Measurements from ENCODE around the gene MBNL2.

Gene MBNL2

GRCh38 chr13:97235549-97236231, 13.6 kb downstream of the MBNL2 start:
- no peak for DNase-seq

GRCh38 chr13:97237388-97237787, 15.3 kb downstream of the MBNL2 start:
- DNase-seq = no peak

GRCh38 chr13:97238432-97238831, 16.3 kb downstream of the MBNL2 start:
- DNase-seq = no peak

GRCh38 chr13:97238883-97239282, 16.8 kb downstream of the MBNL2 start:
- DNase-seq = no peak

GRCh38 chr13:97239306-97239705, 17.2 kb downstream of the MBNL2 start:
- no peak for DNase-seq

- DNase-seq = no peak
Measured at GRCh38 chr13:97239943-97240787, 18.0 kb downstream of the MBNL2 start.

GRCh38 chr13:97240788-97241734, 18.9 kb downstream of the MBNL2 start:
- DNase-seq = no peak

- DNase-seq = no peak
Measured at GRCh38 chr13:97241761-97242160, 19.6 kb downstream of the MBNL2 start.

GRCh38 chr13:97242755-97243497, 20.8 kb downstream of the MBNL2 start:
- no peak for DNase-seq

GRCh38 chr13:97243915-97244781, 22.0 kb downstream of the MBNL2 start:
- no peak for DNase-seq

- no peak for DNase-seq
Measured at GRCh38 chr13:97245011-97245410, 22.9 kb downstream of the MBNL2 start.

- DNase-seq = no peak
Measured at GRCh38 chr13:97246596-97247158, 24.5 kb downstream of the MBNL2 start.

GRCh38 chr13:97248243-97248642, 26.1 kb downstream of the MBNL2 start:
- DNase-seq = no peak

GRCh38 chr13:97249093-97249795, 27.1 kb downstream of the MBNL2 start:
- DNase-seq = no peak

GRCh38 chr13:97249796-97250495, 27.8 kb downstream of the MBNL2 start:
- DNase-seq = no peak

GRCh38 chr13:97250560-97250959, 28.4 kb downstream of the MBNL2 start:
- DNase-seq = no peak

GRCh38 chr13:97252735-97253134, 30.6 kb downstream of the MBNL2 start:
- DNase-seq = no peak

- no peak for DNase-seq
Measured at GRCh38 chr13:97253581-97254293, 31.6 kb downstream of the MBNL2 start.

GRCh38 chr13:97254816-97255215, 32.7 kb downstream of the MBNL2 start:
- no peak for DNase-seq

Measured in NCI-H446 treated with DMSO at 0.1 percent for 48 hours (cell line).